Gastrocnemius medialis (tissue), 4 donors: ENCODE data around the gene ARID1B.

Experiments used
- POLR2A ChIP-seq, 2 donors: fragments of 450-650 bp; IDR thresholded peaks; one replicate each; pipeline ENCODE4 v1.6.1; 2017; ENCODE audit warnings: antibody characterized with exemption in 2 of 2, mild to moderate bottlenecking in 2 of 2, moderate library complexity in 2 of 2
- TF ChIP-seq, protein P1 (sequence below), 5 experiments: fragments of 450-650 bp in 3 of 5; fragments of 200-600 bp in 2 of 5; sonication (generic) in 2 of 5; IDR thresholded peaks in 4 of 5; conservative IDR thresholded peaks in 1 of 5; 1 replicate in 4 of 5; 2 replicates in 1 of 5; pipeline ENCODE4 v1.5.1; 2016 to 2019; ENCODE audit warnings: antibody characterized with exemption in 5 of 5, mild to moderate bottlenecking in 3 of 5, moderate library complexity in 3 of 5

DNA sequence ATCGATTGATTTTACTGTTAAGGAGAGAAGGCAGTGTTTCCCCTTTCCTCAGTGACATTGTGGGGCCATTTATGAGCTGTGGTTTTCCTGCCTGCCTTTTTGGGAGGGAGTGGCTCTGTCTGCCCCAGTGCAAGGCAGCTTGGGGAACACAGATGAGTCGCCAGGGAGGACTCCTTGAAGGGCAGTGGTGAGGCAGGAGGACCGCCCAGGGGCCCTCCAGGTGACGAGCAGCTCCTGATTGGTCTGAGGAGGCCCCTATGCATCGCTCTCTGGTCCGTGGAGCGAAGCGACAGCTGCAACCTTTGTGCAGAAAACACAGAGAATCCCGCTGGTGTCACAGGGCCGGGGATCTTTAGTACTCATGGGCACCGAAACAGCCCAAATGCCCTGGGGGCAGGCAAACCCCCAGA is 445.8 kb downstream of the ARID1B start:
- TF ChIP-seq, protein P1, sequence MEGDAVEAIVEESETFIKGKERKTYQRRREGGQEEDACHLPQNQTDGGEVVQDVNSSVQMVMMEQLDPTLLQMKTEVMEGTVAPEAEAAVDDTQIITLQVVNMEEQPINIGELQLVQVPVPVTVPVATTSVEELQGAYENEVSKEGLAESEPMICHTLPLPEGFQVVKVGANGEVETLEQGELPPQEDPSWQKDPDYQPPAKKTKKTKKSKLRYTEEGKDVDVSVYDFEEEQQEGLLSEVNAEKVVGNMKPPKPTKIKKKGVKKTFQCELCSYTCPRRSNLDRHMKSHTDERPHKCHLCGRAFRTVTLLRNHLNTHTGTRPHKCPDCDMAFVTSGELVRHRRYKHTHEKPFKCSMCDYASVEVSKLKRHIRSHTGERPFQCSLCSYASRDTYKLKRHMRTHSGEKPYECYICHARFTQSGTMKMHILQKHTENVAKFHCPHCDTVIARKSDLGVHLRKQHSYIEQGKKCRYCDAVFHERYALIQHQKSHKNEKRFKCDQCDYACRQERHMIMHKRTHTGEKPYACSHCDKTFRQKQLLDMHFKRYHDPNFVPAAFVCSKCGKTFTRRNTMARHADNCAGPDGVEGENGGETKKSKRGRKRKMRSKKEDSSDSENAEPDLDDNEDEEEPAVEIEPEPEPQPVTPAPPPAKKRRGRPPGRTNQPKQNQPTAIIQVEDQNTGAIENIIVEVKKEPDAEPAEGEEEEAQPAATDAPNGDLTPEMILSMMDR (IDR thresholded peaks at IDR 0.05 in 4 of 5, conservative IDR thresholded peaks at IDR 0.05 in 1 of 5): no peak
- no peak for TF ChIP-seq POLR2A (IDR thresholded peaks at IDR 0.05)
